HepG2 (cell line): ENCODE data around the gene MMP24OS. TPM values are rescaled to one million over a fixed set of nuclear protein-coding genes. Genes with fewer than 3 reads are reported as not detected.
A peak's percentile ranks its signal among the peaks of the same experiment; 100 is the strongest.

ENCODE experiments used
- FOXK2 ChIP-seq: fragments of 450-650 bp; IDR thresholded peaks from 2 replicates; pipeline ENCODE4 v1.6.1; 2016
- HES4 ChIP-seq: sonication (generic); formaldehyde crosslinking; IDR thresholded peaks from 2 replicates; pipeline ENCODE4 v1.9.0; 2021; ENCODE audit warnings: mild to moderate bottlenecking, missing genetic modification reagents, borderline replicate concordance
- KMT2A ChIP-seq: sonication (generic); formaldehyde crosslinking; IDR thresholded peaks from 2 replicates; pipeline ENCODE4 v1.4.0; 2020; ENCODE audit warnings: missing genetic modification reagents
- POLR2A ChIP-seq, 2 experiments: IDR thresholded peaks; 2 replicates each; pipeline ENCODE4 v1.6.1; 2011; ENCODE audit warnings: low read depth in 2 of 2, low read length in 2 of 2, mild to moderate bottlenecking in 1 of 2, moderate library complexity in 1 of 2; ENCODE audit not compliant: insufficient read depth in 1 of 2
- RAD51 ChIP-seq: fragments of 450-650 bp; IDR thresholded peaks from 2 replicates; pipeline ENCODE4 v1.6.1; 2016; ENCODE audit warnings: borderline replicate concordance
- RBFOX2 ChIP-seq: fragments of 200-400 bp; formaldehyde crosslinking; IDR thresholded peaks from 2 replicates; pipeline ENCODE4 v1.6.1; 2017; ENCODE audit warnings: low read depth, mild to moderate bottlenecking, low read length
- SCMH1 ChIP-seq: sonication (generic); formaldehyde crosslinking; IDR thresholded peaks from 2 replicates; pipeline ENCODE4 v1.9.0; 2021; ENCODE audit warnings: missing genetic modification reagents, mild to moderate bottlenecking, borderline replicate concordance
- SOX6 ChIP-seq, 2 experiments: fragments of 450-650 bp in 1 of 2; sonication (generic) in 1 of 2; formaldehyde crosslinking in 1 of 2; IDR thresholded peaks; 2 replicates each; pipeline versions ENCODE4 v1.4.0 to v1.6.1; 2017 to 2020; ENCODE audit warnings: antibody characterized with exemption in 1 of 2, mild to moderate bottlenecking in 1 of 2, missing genetic modification reagents in 1 of 2
- ZBTB21 ChIP-seq: sonication (generic); formaldehyde crosslinking; IDR thresholded peaks from 2 replicates; pipeline ENCODE4 v1.4.0; 2020; ENCODE audit warnings: missing genetic modification reagents
- ZMYM4 ChIP-seq: sonication (generic); formaldehyde crosslinking; IDR thresholded peaks from 2 replicates; pipeline ENCODE4 v1.8.1; 2023; ENCODE audit warnings: mild to moderate bottlenecking, missing genetic modification reagents
- ZNF10 ChIP-seq: sonication (generic); formaldehyde crosslinking; IDR thresholded peaks from 2 replicates; pipeline ENCODE4 v1.4.0; 2020; ENCODE audit warnings: mild to moderate bottlenecking, low read depth, missing genetic modification reagents, borderline replicate concordance
- ZNF235 ChIP-seq: sonication (generic); formaldehyde crosslinking; IDR thresholded peaks from 2 replicates; pipeline ENCODE4 v1.8.1; 2023; ENCODE audit warnings: mild to moderate bottlenecking, missing genetic modification reagents, borderline replicate concordance
- ZNF567 ChIP-seq: sonication (generic); formaldehyde crosslinking; IDR thresholded peaks from 2 replicates; pipeline ENCODE4 v1.8.1; 2023; ENCODE audit warnings: mild to moderate bottlenecking, missing genetic modification reagents, borderline replicate concordance
- ZNF619 ChIP-seq: sonication (generic); formaldehyde crosslinking; IDR thresholded peaks from 2 replicates; pipeline ENCODE4 v1.4.0; 2020; ENCODE audit warnings: mild to moderate bottlenecking, missing genetic modification reagents
- ZNF678 ChIP-seq: sonication (generic); formaldehyde crosslinking; IDR thresholded peaks from 2 replicates; pipeline ENCODE4 v1.4.0; 2020; ENCODE audit warnings: mild to moderate bottlenecking, missing genetic modification reagents
- ZNF75D ChIP-seq: sonication (generic); formaldehyde crosslinking; IDR thresholded peaks from 2 replicates; pipeline ENCODE4 v1.8.1; 2023; ENCODE audit warnings: missing genetic modification reagents, mild to moderate bottlenecking, borderline replicate concordance
- polyA plus RNA-seq, 8 experiments: library from polyadenylated mRNA; depleted of rRNA in 3 of 8; stranded (reverse) in 7 of 8; unstranded in 1 of 8; fragments of >200 nt; fragmentation: Illumina TruSeq in 4 of 8; extraction: Trizol in 4 of 8; gene quantifications; 2 replicates each; pipeline versions ENCODE4 v1.2.1 to v1.2.3, GENCODE V29; 2011 to 2016; ENCODE audit warnings: low read depth in 4 of 8, missing spikeins in 1 of 8, mixed read lengths in 1 of 8; ENCODE audit not compliant: insufficient read depth in 1 of 8
- total RNA-seq, 5 experiments: library from RNA; depleted of rRNA; stranded (reverse); fragments of >200 nt; fragmentation: Illumina TruSeq; extraction: Trizol; gene quantifications; 2 replicates each; pipeline ENCODE4 v1.2.3, GENCODE V29; 2016; ENCODE audit warnings: low read depth in 1 of 5
- TF ChIP-seq, protein P1 (sequence below): IDR thresholded peaks from 2 replicates; pipeline ENCODE4 v1.6.1; 2016; ENCODE audit warnings: low read depth, missing genetic modification reagents, missing compliant biosample characterization
- TF ChIP-seq, protein P2 (sequence below): sonication (generic); formaldehyde crosslinking; conservative IDR thresholded peaks from 2 replicates; pipeline ENCODE4 v1.8.0; 2022; ENCODE audit warnings: mild to moderate bottlenecking, moderate library complexity, missing genetic modification reagents
- TF ChIP-seq, protein P3 (sequence below): sonication (generic); formaldehyde crosslinking; IDR thresholded peaks from 2 replicates; pipeline ENCODE4 v1.5.1; 2020; ENCODE audit warnings: mild to moderate bottlenecking, moderate library complexity, missing genetic modification reagents
- TF ChIP-seq, protein P4 (sequence below): sonication (generic); formaldehyde crosslinking; IDR thresholded peaks from 2 replicates; pipeline ENCODE4 v1.4.0; 2020; ENCODE audit warnings: mild to moderate bottlenecking, missing genetic modification reagents

Gene MMP24OS
- total and polyA plus RNA-seq, 2 of the 13 experiments (the other 11 are each of a cell fraction or from before 2014, with no cell fraction given) = 6.0 to 8.5 TPM

DNA sequence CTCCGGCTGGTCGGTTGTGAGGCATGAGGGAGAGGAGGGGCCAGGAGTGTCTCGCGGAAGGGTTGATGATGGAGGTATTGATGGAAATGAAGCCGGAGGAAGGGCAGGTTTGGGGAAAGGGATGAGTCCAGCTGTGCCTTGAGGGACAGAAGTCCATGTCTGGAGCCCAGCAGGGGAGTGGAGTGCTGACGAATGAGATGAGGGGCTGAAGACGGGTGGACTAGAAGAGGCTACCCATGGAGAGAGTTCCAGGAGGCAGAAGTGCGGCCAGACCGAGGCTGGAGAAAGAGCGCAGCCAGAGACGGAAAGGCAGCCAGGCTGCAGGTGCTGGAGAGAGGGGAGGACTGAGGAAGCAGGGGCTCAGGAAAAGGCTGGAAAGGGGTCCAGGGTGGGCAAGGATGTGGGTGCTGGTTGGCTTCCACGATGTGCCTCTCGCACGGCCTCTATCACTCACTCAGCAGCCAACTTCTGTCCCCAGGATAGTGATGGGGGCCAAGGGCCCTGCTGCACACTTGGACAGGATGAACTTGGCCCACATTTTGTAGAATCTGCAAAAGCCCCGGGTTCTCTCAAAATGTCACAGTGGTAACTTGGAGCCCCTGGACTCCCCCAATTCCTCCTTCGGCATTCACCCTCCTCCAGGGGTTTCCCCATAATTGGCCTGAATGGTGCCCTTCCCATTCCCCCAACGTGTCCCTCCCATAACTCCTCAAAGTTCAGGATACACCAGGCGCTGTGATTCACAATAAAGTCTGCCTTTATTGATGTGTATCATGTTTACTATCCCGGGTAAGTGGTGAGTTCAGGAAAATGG, 7.3 kb upstream of the MMP24OS start (continued):
- no peak for TF ChIP-seq HES4 (CRISPR knock-in tag)
- no peak for TF ChIP-seq KMT2A (CRISPR knock-in tag)
- no peak for TF ChIP-seq RBFOX2
- TF ChIP-seq, protein P1, sequence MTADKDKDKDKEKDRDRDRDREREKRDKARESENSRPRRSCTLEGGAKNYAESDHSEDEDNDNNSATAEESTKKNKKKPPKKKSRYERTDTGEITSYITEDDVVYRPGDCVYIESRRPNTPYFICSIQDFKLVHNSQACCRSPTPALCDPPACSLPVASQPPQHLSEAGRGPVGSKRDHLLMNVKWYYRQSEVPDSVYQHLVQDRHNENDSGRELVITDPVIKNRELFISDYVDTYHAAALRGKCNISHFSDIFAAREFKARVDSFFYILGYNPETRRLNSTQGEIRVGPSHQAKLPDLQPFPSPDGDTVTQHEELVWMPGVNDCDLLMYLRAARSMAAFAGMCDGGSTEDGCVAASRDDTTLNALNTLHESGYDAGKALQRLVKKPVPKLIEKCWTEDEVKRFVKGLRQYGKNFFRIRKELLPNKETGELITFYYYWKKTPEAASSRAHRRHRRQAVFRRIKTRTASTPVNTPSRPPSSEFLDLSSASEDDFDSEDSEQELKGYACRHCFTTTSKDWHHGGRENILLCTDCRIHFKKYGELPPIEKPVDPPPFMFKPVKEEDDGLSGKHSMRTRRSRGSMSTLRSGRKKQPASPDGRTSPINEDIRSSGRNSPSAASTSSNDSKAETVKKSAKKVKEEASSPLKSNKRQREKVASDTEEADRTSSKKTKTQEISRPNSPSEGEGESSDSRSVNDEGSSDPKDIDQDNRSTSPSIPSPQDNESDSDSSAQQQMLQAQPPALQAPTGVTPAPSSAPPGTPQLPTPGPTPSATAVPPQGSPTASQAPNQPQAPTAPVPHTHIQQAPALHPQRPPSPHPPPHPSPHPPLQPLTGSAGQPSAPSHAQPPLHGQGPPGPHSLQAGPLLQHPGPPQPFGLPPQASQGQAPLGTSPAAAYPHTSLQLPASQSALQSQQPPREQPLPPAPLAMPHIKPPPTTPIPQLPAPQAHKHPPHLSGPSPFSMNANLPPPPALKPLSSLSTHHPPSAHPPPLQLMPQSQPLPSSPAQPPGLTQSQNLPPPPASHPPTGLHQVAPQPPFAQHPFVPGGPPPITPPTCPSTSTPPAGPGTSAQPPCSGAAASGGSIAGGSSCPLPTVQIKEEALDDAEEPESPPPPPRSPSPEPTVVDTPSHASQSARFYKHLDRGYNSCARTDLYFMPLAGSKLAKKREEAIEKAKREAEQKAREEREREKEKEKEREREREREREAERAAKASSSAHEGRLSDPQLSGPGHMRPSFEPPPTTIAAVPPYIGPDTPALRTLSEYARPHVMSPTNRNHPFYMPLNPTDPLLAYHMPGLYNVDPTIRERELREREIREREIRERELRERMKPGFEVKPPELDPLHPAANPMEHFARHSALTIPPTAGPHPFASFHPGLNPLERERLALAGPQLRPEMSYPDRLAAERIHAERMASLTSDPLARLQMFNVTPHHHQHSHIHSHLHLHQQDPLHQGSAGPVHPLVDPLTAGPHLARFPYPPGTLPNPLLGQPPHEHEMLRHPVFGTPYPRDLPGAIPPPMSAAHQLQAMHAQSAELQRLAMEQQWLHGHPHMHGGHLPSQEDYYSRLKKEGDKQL (CRISPR knock-in tag) = 0 out of 2 replicates have a peak, but pooled peaks have one; percentile 17
- TF ChIP-seq ZNF10 (CRISPR knock-in tag) = no peak
- TF ChIP-seq, protein P2, sequence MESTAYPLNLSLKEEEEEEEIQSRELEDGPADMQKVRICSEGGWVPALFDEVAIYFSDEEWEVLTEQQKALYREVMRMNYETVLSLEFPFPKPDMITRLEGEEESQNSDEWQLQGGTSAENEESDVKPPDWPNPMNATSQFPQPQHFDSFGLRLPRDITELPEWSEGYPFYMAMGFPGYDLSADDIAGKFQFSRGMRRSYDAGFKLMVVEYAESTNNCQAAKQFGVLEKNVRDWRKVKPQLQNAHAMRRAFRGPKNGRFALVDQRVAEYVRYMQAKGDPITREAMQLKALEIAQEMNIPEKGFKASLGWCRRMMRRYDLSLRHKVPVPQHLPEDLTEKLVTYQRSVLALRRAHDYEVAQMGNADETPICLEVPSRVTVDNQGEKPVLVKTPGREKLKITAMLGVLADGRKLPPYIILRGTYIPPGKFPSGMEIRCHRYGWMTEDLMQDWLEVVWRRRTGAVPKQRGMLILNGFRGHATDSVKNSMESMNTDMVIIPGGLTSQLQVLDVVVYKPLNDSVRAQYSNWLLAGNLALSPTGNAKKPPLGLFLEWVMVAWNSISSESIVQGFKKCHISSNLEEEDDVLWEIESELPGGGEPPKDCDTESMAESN (CRISPR knock-in tag) = no peak
- TF ChIP-seq RAD51 = no peak
- TF ChIP-seq ZNF75D = no peak
- TF ChIP-seq ZNF235 (CRISPR knock-in tag) = peak; percentile 74
- peak; percentile 32; the same call in 1 of the 2 replicates for TF ChIP-seq ZMYM4 (CRISPR knock-in tag)
- peak; percentile 37; the same call in 1 of the 2 replicates for TF ChIP-seq ZNF619 (CRISPR knock-in tag)
- 0 out of 2 replicates have a peak, but pooled peaks have one; percentile 6 for TF ChIP-seq FOXK2
- TF ChIP-seq ZBTB21 (CRISPR knock-in tag) = no peak
- peak in 1 of 2 experiments; percentile 33; a peak in 1 of 4 replicates for TF ChIP-seq POLR2A (IDR thresholded peaks at IDR 0.05; ENCODE audit: insufficient read depth in 1 of 2, low read depth in 2 of 2, low read length in 2 of 2)
- no peak for TF ChIP-seq SCMH1 (CRISPR knock-in tag)
- no peak; the same call in 1 of the 2 replicates for TF ChIP-seq ZNF567 (CRISPR knock-in tag)
- TF ChIP-seq, protein P3, sequence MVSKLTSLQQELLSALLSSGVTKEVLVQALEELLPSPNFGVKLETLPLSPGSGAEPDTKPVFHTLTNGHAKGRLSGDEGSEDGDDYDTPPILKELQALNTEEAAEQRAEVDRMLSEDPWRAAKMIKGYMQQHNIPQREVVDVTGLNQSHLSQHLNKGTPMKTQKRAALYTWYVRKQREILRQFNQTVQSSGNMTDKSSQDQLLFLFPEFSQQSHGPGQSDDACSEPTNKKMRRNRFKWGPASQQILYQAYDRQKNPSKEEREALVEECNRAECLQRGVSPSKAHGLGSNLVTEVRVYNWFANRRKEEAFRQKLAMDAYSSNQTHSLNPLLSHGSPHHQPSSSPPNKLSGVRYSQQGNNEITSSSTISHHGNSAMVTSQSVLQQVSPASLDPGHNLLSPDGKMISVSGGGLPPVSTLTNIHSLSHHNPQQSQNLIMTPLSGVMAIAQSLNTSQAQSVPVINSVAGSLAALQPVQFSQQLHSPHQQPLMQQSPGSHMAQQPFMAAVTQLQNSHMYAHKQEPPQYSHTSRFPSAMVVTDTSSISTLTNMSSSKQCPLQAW (CRISPR knock-in tag) = no peak; the same call in 1 of the 2 replicates
- TF ChIP-seq SOX6 (IDR thresholded peaks at IDR 0.05) = no peak
- TF ChIP-seq SOX6 (CRISPR knock-in tag; IDR thresholded peaks at IDR 0.05) = no peak
- no peak for TF ChIP-seq ZNF678
- TF ChIP-seq, protein P4, sequence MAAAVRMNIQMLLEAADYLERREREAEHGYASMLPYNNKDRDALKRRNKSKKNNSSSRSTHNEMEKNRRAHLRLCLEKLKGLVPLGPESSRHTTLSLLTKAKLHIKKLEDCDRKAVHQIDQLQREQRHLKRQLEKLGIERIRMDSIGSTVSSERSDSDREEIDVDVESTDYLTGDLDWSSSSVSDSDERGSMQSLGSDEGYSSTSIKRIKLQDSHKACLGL (CRISPR knock-in tag) = peak; percentile 60; the same call in 1 of the 2 replicates
